NCI-H82 (cell line): ENCODE data around the gene PLIN5.

Experiments
- DNase-seq: peaks from one replicate; lab custom pipeline; 2025; lab: John Stamatoyannopoulos, UW

Gene PLIN5

GRCh38 chr19:4521888-4522242, 13.2 kb downstream of the PLIN5 start:
- no peak for DNase-seq

- DNase-seq = no peak
Measured at GRCh38 chr19:4521170-4521887, 13.7 kb downstream of the PLIN5 start.

GRCh38 chr19:4519521-4520277, 15.3 kb downstream of the PLIN5 start:
- DNase-seq = no peak

- DNase-seq = no peak
Measured at GRCh38 chr19:4519172-4519496, 15.9 kb downstream of the PLIN5 start.

GRCh38 chr19:4518345-4519171, 16.5 kb downstream of the PLIN5 start, which contains the start of gene PLIN4:
TSS of gene PLIN4 (minus strand) at chr19:4518486. CDS start at chr19:4518272, 214 bp downstream.
- peak; percentile 25 for DNase-seq

GRCh38 chr19:4517451-4518057, 17.5 kb downstream of the PLIN5 start:
- DNase-seq = no peak

GRCh38 chr19:4516939-4517300, 18.1 kb downstream of the PLIN5 start:
- no peak for DNase-seq

GRCh38 chr19:4516199-4516938, 18.7 kb downstream of the PLIN5 start:
- no peak for DNase-seq

GRCh38 chr19:4515732-4516131, 19.3 kb downstream of the PLIN5 start:
- no peak for DNase-seq

- DNase-seq = no peak
Measured at GRCh38 chr19:4513248-4513647, 21.8 kb downstream of the PLIN5 start.

- DNase-seq = no peak
Measured at GRCh38 chr19:4512070-4512469, 23.0 kb downstream of the PLIN5 start.

- no peak for DNase-seq
Measured at GRCh38 chr19:4511300-4512054, 23.5 kb downstream of the PLIN5 start.

GRCh38 chr19:4510435-4511255, 24.4 kb downstream of the PLIN5 start:
- DNase-seq = no peak

- DNase-seq = no peak
Measured at GRCh38 chr19:4508698-4509097, 26.3 kb downstream of the PLIN5 start.

GRCh38 chr19:4507804-4508203, 27.2 kb downstream of the PLIN5 start:
- DNase-seq = no peak

GRCh38 chr19:4507150-4507452, 27.9 kb downstream of the PLIN5 start:
- no peak for DNase-seq

- no peak for DNase-seq
Measured at GRCh38 chr19:4506449-4507149, 28.4 kb downstream of the PLIN5 start.

GRCh38 chr19:4505570-4506448, 29.2 kb downstream of the PLIN5 start:
- DNase-seq = no peak
